HG03439 (cell line): ENCODE data around the gene ATP5PB.
A peak's percentile ranks its signal among the peaks of the same experiment; 100 is the strongest.

Experiments
- ATAC-seq: cut with Tn5 transposase; IDR thresholded peaks from one replicate; pipeline ENCODE4 v1.9.1; 2021; ENCODE audit warnings: mild to moderate bottlenecking, moderate library complexity; ENCODE audit not compliant: unreplicated experiment

ATP5PB gene, protein sequence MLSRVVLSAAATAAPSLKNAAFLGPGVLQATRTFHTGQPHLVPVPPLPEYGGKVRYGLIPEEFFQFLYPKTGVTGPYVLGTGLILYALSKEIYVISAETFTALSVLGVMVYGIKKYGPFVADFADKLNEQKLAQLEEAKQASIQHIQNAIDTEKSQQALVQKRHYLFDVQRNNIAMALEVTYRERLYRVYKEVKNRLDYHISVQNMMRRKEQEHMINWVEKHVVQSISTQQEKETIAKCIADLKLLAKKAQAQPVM

DNA sequence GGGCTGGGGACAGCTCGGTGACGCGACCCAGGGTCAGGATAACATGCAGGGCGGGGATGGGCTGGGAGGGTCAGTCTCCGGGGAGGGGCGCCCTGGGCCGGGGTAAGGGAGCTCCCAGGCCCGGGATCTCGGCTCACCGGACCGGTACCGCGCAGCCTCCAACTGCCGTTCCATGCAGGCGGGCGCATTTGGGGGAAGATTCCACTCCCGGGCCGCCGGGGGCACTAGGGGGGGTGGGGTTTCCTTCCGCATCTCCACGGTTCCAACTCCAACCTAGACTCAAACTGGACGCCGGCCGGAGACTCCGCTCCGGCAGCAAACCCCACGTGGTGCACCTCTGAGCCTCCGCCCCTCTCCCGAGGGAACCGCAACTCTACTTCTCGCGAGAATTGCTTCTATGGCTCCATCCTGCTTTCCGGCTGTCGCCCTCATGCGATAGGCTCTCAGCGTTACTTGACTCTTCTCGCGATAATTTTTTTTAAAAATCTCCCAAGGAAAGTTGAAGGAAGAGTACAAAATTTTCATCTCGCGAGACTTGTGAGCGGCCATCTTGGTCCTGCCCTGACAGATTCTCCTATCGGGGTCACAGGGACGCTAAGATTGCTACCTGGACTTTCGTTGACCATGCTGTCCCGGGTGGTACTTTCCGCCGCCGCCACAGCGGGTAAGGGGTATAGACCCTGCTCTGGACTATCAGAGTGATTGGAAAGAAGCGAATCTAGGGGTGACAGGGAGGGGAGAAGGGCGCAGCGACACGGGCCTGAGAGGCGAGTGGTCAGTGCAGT lies at the start of gene ATP5PB, which contains the start of gene WDR77:
Gene ATP5PB (plus strand): TSS at position 547 of the 785 bp plus-strand sequence. CDS start 78 bp downstream, at position 625.
Gene WDR77 (minus strand): TSS at position 339 of the 785 bp plus-strand sequence. CDS start 87 bp downstream, at position 252.
- ATAC-seq, result peak; percentile 95

DNA sequence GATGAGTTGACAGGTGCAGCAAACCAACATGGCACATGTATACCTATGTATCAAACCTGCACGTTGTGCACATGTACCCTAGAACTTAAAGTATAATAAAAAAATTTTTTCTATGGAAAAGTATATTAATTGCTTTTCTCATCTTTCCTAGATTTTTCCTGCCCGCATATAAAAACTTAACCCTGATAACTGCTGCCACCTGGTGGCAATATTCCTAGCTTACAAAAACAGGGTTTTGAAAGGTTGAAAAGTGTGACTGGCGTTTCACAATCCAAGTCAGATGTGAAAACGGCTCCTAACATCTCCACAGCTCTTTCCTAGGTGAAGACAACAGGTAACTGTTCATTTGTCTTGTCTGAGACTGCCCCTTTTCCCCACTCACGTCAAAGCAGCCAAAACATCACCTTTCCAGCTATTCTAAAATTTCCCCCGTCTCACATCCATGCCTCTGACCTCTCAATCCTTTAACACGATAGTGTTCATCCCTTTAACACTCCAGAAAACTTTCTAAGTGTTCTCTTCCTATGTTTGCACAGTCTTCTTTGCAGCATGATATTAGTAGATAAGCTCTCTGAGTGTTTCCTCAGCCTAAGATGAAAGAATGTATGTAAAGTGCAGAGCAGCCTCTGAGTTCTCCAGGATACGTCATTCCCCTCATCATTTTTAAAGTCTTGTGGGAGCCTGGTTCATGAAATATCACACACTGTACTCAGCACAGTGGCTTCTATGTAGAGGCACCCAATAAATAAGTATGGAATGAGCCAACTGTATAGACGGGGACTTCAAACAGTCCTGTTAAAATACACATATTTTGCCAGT lies 49.3 kb upstream of the ATP5PB start:
- ATAC-seq, result no peak

DNA sequence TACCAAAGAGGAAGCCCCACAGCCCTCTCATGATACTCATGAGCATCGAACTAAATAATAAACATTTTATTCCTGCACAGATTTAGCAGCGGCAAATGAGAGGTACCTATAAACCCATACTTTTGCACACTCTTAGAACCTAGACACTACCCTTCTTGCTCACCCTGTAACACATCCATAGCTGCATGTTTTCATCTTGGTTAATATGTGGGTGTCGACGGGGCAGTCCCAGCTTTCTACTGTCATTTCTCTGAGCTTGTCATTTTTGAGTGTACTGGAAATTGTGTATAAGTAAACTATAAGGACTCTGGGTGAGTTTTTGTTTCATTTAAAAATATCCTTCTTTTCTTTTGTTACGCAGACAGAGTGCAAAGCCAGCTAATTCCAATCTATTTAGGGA lies 47.2 kb upstream of the ATP5PB start:
- ATAC-seq, result no peak

DNA sequence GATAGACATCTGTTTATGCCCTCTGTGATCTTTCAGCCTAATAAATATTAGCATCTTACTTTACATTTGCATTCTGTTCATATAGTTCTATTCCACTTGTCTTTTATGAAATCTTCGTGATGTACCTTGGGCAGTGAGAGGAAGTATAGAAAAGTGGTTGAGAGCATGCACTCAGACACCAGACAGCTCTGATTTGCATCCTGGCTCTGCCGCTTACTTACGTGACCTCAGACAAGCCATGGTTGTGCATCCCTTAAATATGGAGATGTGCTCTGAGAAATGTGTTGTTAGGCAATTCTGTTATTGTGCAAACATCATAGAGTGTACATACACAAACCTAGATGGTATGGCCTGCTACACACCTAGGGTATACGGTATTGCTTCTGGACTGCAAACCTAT lies 44.7 kb upstream of the ATP5PB start:
- no peak for ATAC-seq

DNA sequence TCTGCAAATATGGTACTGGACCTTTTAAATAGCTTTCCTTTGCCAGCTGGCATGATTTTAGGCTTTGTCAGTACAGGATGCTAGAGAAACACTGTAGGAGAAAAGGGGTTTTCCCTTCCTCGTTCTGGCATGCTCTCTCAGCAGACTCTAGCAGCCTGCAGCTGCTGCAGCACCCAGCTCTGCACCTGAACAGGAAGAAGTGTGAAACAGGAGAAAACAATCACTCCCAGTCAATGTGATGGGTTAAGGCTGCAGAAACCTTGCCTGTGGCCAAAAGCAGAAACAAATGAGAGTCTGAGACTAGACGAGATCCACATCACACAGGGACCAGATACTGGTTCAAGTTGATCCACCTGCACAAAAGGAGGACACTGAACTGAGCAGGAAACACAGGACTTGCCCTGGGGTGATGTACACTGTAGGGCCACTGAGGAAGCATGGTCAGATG lies 42.9 kb upstream of the ATP5PB start:
- ATAC-seq, result peak; percentile 93

DNA sequence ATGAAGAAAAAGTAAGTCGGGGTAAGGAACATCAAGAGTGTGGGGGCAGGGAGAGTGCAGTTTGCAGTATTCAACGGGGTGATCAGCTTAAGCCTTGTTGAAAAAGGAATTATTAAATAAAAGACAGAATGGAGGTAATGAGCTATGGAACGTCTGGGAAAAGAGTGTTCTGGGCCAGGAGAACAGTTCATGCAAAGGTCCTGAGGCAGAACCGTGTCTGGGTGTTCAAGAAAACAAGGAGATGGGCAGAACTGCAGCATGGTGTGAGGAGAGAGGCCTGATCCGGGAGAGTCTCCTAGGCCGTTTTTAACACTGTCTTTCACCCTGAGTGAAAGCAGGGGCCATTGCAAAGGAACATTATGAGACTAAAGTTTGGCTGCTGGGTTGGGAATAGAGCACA lies 42.0 kb upstream of the ATP5PB start:
- no peak for ATAC-seq

DNA sequence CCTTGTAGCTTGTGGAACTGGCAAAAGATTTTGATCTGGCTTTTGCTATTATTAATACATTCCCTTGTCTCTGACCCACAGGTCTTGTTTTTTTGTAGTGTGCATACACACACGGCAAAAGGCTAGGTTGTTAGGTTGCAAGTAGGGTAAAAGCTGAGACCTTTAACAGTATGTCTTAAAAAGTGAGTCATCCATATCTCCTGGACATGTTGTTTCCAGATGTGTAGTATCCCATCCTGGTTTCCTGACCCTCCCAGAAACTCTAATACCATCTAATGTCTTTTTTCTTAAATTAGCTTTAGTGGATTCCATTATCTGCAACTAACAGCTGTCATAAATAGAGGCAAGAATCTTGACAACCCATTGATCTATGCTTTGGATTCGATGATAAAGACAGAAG lies 36.4 kb upstream of the ATP5PB start:
- no peak for ATAC-seq

DNA sequence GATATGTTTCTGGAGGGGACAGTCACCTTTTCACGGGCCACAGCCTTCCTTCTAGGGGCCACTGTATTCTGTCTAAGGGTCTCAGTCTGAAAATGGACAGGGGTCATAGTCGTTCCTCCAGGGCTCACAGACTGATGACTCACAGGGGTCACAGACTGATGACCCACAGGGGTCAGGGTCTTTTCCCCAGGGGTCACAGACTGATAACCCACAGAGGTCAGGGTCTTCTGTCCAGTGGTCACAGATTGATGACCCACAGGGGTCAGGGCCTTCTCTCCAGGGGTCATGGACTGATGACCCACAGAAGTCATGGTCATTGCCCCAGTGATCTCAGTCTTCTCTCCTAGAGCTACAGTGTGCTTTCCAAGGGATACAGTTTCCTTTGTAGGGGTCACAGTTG lies 34.5 kb upstream of the ATP5PB start:
- no peak for ATAC-seq

DNA sequence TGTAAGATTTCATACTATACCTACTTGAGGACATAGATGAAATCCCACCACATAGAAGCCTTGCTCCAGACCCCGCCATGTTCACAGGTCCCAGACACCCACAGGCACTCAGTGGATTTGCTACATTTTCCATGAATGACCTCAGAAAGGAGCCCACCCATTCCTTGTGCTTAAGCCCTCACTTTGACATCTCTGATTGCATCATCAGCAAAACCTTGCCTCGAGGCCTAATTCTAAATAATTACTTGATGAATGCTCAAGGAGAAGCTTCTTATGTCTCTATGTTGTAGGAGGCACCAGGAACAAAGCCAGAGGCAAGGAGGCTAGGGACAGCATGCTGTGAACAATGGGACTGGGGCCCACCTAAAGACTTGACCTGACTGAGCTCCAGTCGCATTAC lies 33.8 kb upstream of the ATP5PB start:
- ATAC-seq, result no peak

DNA sequence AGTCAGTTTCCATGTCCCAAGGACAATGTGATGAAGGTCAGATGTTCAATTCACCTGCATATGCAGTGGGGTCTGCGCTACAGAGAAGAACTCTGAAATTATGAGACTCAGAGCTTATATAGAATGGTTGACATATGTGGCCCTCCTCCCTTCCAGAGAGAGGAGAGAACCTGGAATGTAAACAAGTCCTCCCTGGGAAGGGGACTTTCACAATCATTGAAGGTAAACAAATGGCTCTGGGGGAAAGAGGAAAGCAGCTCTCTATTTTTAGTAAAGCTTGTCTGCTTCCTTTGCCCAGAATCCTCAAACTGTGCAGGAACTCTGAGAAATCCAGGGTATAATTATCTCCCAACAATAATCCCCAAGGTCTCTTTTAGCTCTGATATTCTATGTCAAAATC lies 31.5 kb upstream of the ATP5PB start:
- ATAC-seq, result no peak

DNA sequence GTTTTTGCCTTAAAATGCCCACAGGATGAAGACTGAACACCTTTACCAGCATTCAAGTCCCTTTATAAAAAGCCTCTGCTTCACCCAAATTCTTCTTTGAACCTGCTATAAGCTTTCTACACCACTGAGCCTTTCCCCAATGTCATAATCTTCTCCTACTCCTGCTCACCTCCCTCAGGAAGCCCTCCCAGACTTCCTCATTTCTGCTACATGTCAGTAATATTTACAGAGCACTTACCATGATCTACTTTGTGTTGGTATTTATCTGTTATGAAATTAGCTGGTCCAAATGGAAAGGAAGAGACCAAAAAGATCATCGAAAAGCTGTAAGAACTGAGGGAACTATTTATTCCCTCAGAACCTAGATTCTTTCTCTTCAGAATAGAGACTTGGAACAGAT lies 30.2 kb upstream of the ATP5PB start:
- no peak for ATAC-seq

DNA sequence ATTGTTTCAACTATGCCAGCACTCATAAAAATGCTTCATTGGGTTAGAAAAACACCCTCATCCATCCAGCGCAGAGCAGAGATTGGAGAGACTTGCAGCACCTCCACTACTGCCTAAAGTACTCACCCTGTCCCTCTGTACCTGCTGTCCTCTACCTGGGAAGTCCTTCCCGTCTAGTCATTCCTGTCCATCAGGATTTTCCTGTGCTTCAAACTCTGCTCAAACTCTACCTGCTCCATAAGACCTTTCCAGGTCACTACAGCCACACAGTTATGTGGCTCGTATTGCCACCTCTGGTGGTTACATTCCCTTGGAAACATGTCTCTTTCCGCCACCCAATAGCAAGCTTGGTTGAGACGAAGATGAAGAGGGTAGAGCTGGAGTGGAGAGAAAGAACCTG lies 28.9 kb upstream of the ATP5PB start:
- no peak for ATAC-seq

DNA sequence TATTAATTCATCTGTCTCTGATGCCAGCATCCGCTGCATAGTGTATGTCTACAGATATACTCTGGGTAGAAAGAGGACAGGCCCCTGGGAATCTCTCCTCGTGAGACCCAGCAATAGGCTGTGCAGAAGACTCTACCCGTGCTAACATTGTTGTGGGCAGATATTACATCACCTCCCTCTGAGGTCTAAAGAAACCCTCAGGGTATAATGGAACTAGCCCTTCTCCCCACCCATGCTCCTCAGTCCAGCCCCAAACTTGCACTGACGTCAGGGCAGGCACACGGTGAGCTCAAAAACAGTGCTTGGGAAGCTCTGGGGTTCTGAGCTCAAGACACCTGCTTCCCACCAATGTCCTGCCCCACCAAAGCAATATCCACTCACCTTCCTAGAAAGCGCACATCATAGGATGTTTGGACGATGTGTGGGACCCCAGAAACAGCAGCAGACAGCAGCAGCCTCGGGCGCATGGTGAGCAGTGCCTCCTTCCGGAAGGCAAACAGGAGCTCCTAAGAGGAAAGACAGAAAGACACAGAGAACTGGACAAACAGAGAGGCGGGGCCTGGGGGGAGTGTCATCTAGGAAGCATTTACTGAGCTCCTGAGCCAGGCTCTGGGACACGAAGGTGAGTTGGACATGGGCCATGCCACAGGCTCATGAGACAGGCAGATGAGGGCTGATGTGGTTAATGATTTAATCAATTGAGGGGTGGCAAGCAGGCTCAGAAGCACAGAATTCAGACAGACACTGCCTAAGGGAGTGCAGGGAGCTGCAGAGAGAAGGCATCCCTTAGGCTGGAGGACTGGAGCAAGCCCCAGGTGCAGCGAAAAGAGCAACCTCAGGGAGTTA lies 26.5 kb upstream of the ATP5PB start:
- no peak for ATAC-seq

DNA sequence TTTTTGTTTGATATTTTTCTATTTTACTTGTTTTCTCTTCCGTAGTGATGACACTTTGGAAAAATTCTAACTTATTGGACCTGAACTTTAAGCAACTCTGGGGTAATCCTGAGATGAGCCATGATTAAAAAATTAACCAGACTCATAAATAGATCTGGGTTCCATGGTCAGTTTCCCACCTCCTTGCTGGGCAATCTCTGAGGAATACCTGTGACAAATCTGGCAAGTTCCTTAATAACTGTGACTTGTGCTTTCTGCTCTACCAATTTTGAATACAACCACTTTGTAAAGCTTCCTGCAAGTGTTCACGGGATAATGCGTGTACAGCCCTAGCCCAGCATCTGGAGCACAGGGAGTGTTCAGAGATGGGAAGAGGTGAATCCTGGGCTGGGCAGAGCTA lies 25.0 kb upstream of the ATP5PB start:
- ATAC-seq, result no peak

DNA sequence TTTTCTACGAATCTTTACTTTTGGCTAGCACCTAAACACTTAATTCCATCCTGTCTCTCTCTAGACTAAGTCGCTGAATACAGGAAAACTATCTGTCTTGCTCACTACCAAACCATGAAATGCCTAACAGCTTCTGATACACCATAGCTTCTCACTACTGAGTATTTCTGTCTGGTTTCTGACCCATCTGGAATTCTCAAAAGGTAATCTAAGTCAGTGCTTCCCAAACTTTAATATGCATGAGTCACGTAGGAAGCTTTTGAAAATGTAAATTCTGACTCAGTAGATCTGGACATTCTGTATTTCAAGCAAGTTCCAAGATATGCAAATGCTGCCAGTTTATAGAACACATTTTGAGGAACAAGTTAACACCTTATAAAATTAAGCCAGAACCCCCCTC lies 12.5 kb upstream of the ATP5PB start:
- no peak for ATAC-seq

DNA sequence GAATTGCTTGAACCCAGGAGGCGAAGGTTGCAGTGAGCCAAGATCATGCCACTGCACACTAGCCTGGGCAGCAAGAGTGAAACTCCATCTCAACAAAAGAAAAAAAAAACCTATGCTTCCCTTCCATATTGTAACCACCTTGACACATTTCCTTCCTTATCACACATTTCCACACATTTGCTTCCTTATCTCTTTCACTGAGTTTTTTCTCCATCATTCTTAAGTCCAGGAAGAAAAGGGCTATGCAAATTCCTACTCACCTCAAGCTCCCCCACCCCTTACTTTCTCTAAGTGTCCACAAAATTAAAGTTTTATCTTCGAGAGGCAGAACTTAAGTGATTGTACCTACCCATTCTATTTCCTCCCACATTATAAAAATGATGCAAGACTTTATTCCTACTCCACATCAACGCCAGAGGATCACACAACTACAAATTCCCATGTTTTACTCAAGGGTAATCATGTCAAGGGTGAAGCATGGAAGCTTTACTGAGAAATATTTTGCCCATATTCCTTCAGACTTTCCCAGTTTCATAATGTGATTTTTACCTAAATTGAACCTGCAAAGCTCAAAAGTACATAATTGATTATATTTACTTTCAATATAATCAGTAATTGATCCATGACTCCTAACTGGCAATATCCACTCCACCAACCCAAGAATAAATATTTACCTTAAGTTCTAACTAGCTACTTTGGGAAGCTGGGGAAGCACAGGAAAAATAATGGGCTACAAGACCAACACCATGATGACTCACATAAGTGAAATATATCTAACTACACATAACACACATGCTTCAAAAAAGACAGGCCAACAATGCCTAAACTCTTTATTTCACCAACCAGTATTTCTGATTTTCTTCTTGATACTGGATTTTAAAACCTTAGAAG lies 9.6 kb upstream of the ATP5PB start:
- ATAC-seq, result no peak

DNA sequence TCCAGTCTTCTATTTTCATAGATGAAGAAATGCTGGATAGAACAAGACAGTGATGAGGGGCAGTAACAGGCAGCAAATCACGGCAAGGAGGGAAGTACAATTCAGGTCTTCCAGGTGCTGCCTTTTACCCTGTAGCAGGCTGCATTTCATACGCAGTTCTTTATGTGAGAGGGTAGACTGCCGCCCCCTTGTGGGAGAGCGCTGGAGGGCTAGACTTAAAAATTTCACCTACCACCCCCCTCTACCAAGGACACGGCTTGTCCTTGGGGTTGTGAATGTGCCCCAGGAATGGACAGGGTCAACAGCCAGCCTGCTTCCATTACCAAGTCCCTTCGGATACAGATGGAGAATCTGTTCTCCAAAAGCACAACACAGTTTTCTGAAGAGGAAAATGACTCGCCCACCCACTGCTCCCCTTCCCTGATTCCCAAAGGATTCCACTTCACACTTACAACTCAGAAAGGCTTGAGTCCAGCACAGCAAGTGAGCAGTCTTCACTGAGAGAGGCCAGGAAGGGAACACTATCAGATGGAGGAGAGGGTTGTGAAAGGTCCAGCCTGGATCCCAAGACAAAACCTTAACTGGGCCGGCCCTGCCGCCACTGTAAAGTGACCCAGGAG lies 7.6 kb upstream of the ATP5PB start:
- ATAC-seq, result no peak

DNA sequence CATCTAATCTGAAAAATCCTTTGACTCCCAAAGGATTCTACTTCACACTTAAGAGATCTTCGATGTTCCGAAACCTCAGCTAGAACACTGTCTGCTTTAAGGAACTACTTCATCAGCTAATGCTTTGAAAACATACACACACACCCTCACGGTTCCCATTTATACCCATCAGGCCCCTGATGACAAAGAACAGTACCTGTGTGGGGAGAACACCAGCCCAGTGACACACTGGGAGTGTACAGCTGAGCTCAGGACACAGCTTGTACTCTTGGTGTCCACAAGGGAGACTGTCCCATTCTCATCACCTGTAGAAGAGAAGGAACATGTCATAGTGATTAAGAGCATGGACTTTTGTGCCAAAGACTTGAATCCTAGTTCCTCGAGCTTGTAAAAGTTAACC lies 6.8 kb upstream of the ATP5PB start:
- ATAC-seq, result no peak

DNA sequence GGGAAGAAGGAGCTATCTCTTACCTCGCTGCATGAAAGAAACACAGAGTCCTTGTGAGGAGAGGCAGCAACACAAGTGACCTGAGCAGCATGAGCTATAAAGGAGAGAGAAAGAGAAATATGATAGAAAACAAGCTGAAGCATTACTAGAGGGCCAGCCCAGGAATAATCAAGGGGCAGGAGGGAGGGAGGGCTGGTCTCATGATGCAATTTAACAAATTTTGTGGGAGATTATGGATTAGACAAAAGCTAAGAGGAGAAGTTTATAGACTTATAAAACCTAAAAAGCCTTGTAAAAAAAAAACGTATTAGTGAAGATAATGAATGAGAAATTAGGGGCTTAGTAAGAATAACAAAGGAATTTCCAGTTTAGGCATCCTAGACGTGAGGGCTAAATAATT lies 5.2 kb upstream of the ATP5PB start:
- ATAC-seq, result no peak
